ENCODE data around the gene KCNC4. TPM values are rescaled to one million over a fixed set of nuclear protein-coding genes. Genes with fewer than 3 reads are reported as not detected.

The KCNC4 gene
- total RNA-seq, 6 experiments from 2014 or later, result 0.37 to 4.4 (median 1.7) TPM

DNA sequence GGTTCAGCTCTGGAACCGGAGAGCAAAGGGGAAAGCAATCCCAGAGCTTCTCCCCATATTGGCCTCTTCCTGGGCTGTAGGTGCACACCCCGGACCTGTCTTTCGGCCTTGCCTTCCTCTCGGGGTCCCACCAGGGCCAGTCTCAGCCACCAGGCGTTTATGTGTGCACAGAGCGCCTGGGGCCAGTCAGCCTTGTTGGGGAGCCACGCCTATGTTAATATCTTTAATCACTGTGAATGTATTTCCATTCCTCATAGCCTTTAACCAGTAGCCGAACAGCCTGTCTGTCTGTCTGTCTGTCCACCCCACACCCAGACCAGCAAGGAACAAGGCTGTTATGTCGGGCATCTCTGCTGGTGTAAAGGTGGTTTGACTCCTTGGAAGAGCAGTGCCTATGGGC is 18.8 kb downstream of the KCNC4 start:
- H3K27ac ChIP-seq, result no peak overlapping the region
- ATAC-seq, result no peak
- H3K36me3 ChIP-seq, result no peaks in the 10 kb centered on the region
- intact Hi-C loops (cut with DNase I), result no loop called here
- DNase-seq, result no peak
- WGBS (ENCODE audit: insufficient coverage, low coverage, low lambda C conversion rate, missing lambda C conversion rate), result 93% methylated on average over 3 of the region's 9 CpGs
- H3K4me3 ChIP-seq, result no peak overlapping the region
- no peaks in the 10 kb centered on the region for H3K4me1 ChIP-seq
- H3K9me3 ChIP-seq, result no peaks in the 10 kb centered on the region
- TF ChIP-seq CTCF (IDR thresholded peaks at IDR 0.05) (no peak), POLR2A (IDR thresholded peaks at IDR 0.05) (no peak)
- no peaks in the 10 kb centered on the region for H3K27me3 ChIP-seq

DNA sequence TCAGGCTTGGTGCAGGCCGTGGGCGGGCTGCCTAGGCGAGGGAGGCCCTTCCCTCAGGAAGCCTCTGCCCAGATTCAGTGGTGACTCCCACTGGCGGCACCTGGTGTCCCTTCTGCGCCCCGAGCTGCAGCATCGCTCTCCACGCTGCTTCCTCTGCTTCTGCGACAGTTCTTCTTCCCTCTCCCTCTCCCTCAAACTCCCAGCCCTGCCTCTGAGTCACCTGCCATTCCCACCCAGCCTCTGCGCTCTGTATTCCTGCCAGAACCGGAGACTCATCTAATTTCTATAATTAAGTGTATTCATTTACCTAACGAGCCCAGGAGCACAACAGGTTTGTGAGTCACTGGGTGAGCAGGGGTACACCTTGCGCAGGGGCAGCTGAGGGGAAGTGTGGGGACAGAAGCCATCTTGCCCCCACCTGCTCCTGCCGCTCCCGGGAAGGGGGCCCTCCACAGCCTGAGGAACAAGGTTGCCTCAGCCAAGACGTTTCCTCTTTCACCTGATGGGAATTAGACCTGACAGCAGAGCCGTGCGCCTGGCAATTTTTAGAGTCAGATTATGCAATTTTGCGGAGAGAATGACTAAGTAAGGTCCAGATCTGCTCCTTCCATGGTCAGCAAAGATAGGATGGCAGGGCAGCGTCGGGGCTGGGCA is 19.4 kb downstream of the KCNC4 start:
- H3K9me3 ChIP-seq, result no peaks in the 10 kb centered on the region
- no peaks in the 10 kb centered on the region for H3K27me3 ChIP-seq
- WGBS (ENCODE audit: insufficient coverage, low coverage, low lambda C conversion rate, missing lambda C conversion rate), result 79% methylated on average over 12 of the region's 21 CpGs
- no peaks in the 10 kb centered on the region for H3K4me1 ChIP-seq
- TF ChIP-seq POLR2A (IDR thresholded peaks at IDR 0.05) (no peak), CTCF (IDR thresholded peaks at IDR 0.05) (no peak)
- H3K4me3 ChIP-seq, result no peak overlapping the region
- DNase-seq (no peak), ATAC-seq (no peak)
- intact Hi-C loops (cut with DNase I), result no loop called here
- H3K36me3 ChIP-seq, result no peaks in the 10 kb centered on the region
- no peak overlapping the region for H3K27ac ChIP-seq

- intact Hi-C loops (cut with DNase I), result no loop called here
- Histone ChIP-seq H3K4me1 (no peaks in the 10 kb centered on the region), H3K27ac (no peak overlapping the region), H3K36me3 (no peaks in the 10 kb centered on the region), H3K27me3 (no peaks in the 10 kb centered on the region), H3K9me3 (no peaks in the 10 kb centered on the region), H3K4me3 (no peak overlapping the region)
- no peak for TF ChIP-seq CTCF (IDR thresholded peaks at IDR 0.05)
- ATAC-seq, result no peak
- no peak for DNase-seq
- 83% methylated on average over 1 of the region's 11 CpGs for WGBS (ENCODE audit: insufficient coverage, low coverage, low lambda C conversion rate, missing lambda C conversion rate)
Measured at GRCh38 chr1:110230381-110231199, 20.5 kb downstream of the KCNC4 start.

DNA sequence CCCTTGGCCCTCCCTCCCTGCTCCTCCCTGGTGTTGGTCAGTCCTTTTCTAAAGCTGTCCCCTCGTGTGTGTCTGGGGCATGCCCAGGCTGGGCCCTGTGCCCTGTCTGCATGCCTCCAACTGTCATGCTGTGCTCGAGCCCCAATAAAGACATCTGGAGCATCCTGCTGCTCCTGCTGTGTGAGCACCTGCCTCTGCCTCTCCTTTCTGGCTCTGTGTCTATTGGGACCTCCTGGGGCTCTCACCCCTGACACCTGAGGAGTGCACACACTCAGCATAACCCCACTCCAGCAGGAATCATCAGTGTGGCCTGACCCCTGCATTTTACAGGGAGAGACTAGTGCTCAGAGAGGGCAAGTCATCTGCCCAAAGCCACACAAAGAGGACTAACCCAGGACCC is 23.7 kb downstream of the KCNC4 start:
- no peak for ATAC-seq
- no peaks in the 10 kb centered on the region for H3K9me3 ChIP-seq
- no peak overlapping the region for H3K27ac ChIP-seq
- H3K36me3 ChIP-seq, result no peaks in the 10 kb centered on the region
- DNase-seq, result no peak
- H3K4me3 ChIP-seq, result no peak overlapping the region
- no peaks in the 10 kb centered on the region for H3K27me3 ChIP-seq
- TF ChIP-seq CTCF (IDR thresholded peaks at IDR 0.05) (no peak), POLR2A (IDR thresholded peaks at IDR 0.05) (no peak)
- no peaks in the 10 kb centered on the region for H3K4me1 ChIP-seq
- intact Hi-C loops (cut with DNase I), result no loop called here
- WGBS (ENCODE audit: insufficient coverage, low coverage, low lambda C conversion rate, missing lambda C conversion rate), result no CpG with 5 or more reads among the region's 2 CpGs

Data from right lobe of liver (tissue), 6 donors.